Measurements from ENCODE around the gene SLC8A2. TPM values are rescaled to one million over a fixed set of nuclear protein-coding genes. Genes with fewer than 3 reads are reported as not detected.
A peak's percentile ranks its signal among the peaks of the same experiment; 100 is the strongest.

Gene SLC8A2
- total and polyA plus RNA-seq, 3 experiments from 2014 or later, result not detected

DNA sequence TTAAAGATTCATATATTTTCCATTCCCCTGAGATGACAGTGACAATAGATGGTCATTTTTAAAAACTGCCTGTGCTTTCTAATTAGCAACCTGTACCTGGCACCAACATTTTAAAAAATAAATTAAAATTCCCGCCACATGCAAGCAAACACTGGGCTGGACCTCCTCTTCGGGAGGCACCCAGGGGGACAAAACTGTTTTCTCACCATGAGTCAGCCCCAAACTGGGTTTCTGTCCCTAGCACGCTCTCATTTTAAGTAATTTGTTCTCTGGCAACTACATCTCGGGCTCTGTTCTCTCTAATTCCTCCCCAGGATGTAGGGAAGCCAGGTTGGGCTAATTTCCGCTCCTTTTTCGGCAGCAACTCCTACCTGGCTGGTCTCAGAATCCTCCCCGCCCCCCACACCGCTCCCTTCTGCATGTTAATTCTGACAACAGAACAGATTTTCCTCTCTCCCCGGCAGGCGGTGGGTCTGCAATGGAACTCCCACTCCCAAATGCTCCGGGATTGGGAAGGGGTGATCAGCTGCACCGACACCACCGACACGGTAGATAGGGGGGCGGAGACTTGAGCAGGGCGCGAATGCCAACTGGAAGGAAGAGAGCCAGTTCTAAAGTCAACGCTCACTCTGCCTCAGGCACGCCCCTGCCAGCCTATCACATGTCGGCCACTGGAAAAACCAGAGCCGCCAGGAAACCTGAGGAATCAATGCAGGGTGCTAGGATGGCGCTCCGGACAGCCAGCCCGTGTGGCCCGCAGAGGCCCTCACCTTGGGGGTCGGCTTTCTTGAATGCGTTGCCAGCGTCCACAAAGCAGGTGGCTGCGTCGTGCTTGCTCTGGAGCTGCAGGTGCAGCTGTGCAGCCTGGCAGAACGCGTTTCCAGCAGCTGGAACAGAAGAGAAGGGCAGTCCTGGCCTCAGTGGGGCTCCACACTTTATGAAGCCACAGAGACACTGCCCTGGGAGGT is 28.5 kb upstream of the SLC8A2 start:
- peaks cover 6 to 8% (median 6%) of the 10 kb centered on the region in 3 donors for H3K4me1 Mint-ChIP-seq
- no peaks in the 10 kb centered on the region for H3K4me1 ChIP-seq (ENCODE audit: insufficient read depth, low read length)
- H3K36me3 Mint-ChIP-seq, result peaks cover 0 to 88% (median 12%) of the 10 kb centered on the region in 3 donors
- no peaks in the 10 kb centered on the region for H3K27me3 ChIP-seq (ENCODE audit: insufficient read depth, low read length, poor library complexity, severe bottlenecking)
- no peak for DNase-seq
- no peak overlapping the region for H3K4me3 Mint-ChIP-seq
- H3K36me3 ChIP-seq (ENCODE audit: insufficient read depth, low read length), result peaks cover 38% of the 10 kb centered on the region
- CTCF ChIA-PET, result interaction anchor here (1.0 to 1.2 kb wide), 2 partner anchors 16 kb away, joined by 3 read pairs; partner anchors contain the start of gene KPTN
- peaks cover 0 to 1% of the 10 kb centered on the region in 2 donors for H3K27me3 Mint-ChIP-seq
- H3K27ac Mint-ChIP-seq, result peak overlapping the region in 1 of 8 donors; percentile 27
- H3K9me3 Mint-ChIP-seq, result no peaks in the 10 kb centered on the region
- no peak overlapping the region for H3K27ac ChIP-seq (ENCODE audit: low read depth, low read length)
- H3K9me3 ChIP-seq (ENCODE audit: low read length), result no peaks in the 10 kb centered on the region
- no peak overlapping the region for H3K4me3 ChIP-seq (ENCODE audit: low read length)
- POLR2A ChIA-PET, result no interaction called here

DNA sequence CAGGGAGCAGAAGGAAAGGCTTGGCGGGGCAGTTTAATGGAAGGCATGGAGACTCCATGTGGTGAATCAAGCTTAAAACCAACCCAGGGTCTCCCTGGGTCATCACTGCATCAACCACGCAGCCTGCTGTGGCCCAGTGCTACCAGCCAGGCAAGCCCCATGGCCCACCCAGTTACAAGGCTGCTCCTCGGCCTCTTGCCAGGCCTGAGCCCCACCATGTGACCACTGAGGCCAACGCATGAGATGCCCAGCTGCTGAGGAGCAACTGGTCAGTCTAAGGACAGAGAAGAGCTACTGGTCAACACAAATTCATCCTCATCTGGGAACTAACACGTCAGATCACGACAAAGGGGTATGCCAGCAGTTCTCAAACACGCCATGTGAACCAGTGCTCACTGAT is 27.7 kb upstream of the SLC8A2 start:
- no peak overlapping the region for H3K4me3 Mint-ChIP-seq
- Histone ChIP-seq H3K36me3 (ENCODE audit: insufficient read depth, low read length) (peaks cover 30% of the 10 kb centered on the region), H3K27ac (ENCODE audit: low read depth, low read length) (no peak overlapping the region), H3K4me3 (ENCODE audit: low read length) (no peak overlapping the region), H3K4me1 (ENCODE audit: insufficient read depth, low read length) (no peaks in the 10 kb centered on the region), H3K9me3 (ENCODE audit: low read length) (no peaks in the 10 kb centered on the region), H3K27me3 (ENCODE audit: insufficient read depth, low read length, poor library complexity, severe bottlenecking) (no peaks in the 10 kb centered on the region)
- H3K9me3 Mint-ChIP-seq, result no peaks in the 10 kb centered on the region
- H3K4me1 Mint-ChIP-seq, result peaks cover 0 to 5% (median 4%) of the 10 kb centered on the region in 3 donors
- H3K27me3 Mint-ChIP-seq, result peaks cover 0 to 1% of the 10 kb centered on the region in 2 donors
- H3K27ac Mint-ChIP-seq, result no peak overlapping the region
- ChIA-PET CTCF (interaction anchor here (1.2 kb wide), 2 partner anchors 16 kb away, joined by 3 to 4 read pairs; partner anchors contain the start of genes KPTN and NAPA), POLR2A (no interaction called here)
- no peak for DNase-seq
- H3K36me3 Mint-ChIP-seq, result peaks cover 0 to 85% (median 11%) of the 10 kb centered on the region in 3 donors

DNA sequence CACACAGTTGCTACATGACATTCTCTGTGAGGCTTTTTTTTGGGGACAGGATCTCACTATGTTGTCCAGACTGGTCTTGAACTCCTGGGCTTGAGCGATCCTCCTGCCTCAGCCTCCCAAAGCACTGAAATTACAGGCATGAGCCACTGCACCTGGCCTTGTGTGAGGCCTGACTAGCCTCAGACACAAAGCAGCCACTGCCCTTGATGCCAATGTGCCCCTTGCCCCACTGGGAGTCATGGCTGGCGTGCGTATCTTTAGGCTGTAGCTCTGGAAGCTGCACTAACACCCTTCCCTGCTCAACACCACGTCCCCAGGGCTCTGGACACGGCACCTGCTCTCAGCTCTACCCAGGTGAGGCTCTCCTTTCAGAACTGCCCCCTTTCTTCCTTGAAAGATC is 26.9 kb upstream of the SLC8A2 start:
- H3K27ac ChIP-seq (ENCODE audit: low read depth, low read length), result no peak overlapping the region
- H3K27me3 ChIP-seq (ENCODE audit: insufficient read depth, low read length, poor library complexity, severe bottlenecking), result no peaks in the 10 kb centered on the region
- POLR2A ChIA-PET, result no interaction called here
- H3K36me3 ChIP-seq (ENCODE audit: insufficient read depth, low read length), result peaks cover 23% of the 10 kb centered on the region
- H3K9me3 ChIP-seq (ENCODE audit: low read length), result no peaks in the 10 kb centered on the region
- no peaks in the 10 kb centered on the region for H3K9me3 Mint-ChIP-seq
- H3K4me1 Mint-ChIP-seq, result peaks cover 0 to 5% (median 4%) of the 10 kb centered on the region in 3 donors
- H3K27ac Mint-ChIP-seq, result peak overlapping the region in 4 of 8 donors; percentile 24 to 64 (median 44)
- H3K4me3 Mint-ChIP-seq, result no peak overlapping the region
- CTCF ChIA-PET, result interaction anchor here (1.2 kb wide), 2 partner anchors 15 to 17 kb away, joined by 3 to 4 read pairs; partner anchors contain the start of genes KPTN and NAPA
- peaks cover 0 to 1% of the 10 kb centered on the region in 2 donors for H3K27me3 Mint-ChIP-seq
- no peak for DNase-seq
- no peaks in the 10 kb centered on the region for H3K4me1 ChIP-seq (ENCODE audit: insufficient read depth, low read length)
- H3K36me3 Mint-ChIP-seq, result peaks cover 0 to 84% (median 11%) of the 10 kb centered on the region in 3 donors
- no peak overlapping the region for H3K4me3 ChIP-seq (ENCODE audit: low read length)

DNA sequence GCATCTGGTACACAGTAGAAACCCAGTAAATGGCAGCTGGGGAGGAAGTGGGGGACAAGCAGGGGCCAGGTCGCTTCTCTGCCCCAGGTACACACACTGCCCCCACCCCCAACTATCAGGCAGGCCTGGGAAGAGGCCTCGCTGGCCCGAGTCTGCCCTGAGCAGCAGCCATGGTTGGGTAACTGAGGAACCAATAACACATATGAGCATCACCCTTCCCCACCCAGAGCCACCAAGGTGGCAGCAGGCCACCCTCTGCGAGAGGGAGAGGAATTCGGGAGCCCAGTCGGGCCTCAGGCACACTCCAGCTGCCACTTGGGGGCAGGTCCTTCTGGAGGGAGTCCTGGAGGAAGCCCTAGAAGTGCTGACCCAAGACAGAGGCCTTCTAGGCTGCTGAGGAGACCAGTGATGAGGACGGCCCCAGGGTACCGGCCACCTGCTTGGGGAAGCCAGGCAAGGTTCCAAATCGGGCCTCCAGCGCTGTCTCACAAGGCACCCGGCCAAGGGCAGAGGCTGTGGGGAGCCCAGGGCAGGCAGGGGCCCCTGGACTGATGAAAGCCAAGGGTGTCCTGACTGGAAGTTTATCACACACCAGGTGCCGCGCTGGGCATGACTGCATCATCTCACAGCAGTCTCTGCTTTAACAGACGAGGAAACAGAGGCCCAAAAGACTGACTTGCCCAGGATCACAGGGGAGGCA is 26.3 kb upstream of the SLC8A2 start:
- no peaks in the 10 kb centered on the region for H3K9me3 Mint-ChIP-seq
- no peaks in the 10 kb centered on the region for H3K27me3 ChIP-seq (ENCODE audit: insufficient read depth, low read length, poor library complexity, severe bottlenecking)
- peaks cover 0 to 1% of the 10 kb centered on the region in 2 donors for H3K27me3 Mint-ChIP-seq
- peak overlapping the region in 2 of 8 donors; percentile 19 to 41 for H3K27ac Mint-ChIP-seq
- POLR2A ChIA-PET, result no interaction called here
- H3K4me1 ChIP-seq (ENCODE audit: insufficient read depth, low read length), result no peaks in the 10 kb centered on the region
- H3K27ac ChIP-seq (ENCODE audit: low read depth, low read length), result no peak overlapping the region
- H3K9me3 ChIP-seq (ENCODE audit: low read length), result no peaks in the 10 kb centered on the region
- H3K4me3 Mint-ChIP-seq, result no peak overlapping the region
- DNase-seq, result no peak
- H3K4me1 Mint-ChIP-seq, result peaks cover 0 to 4% (median 3%) of the 10 kb centered on the region in 3 donors
- CTCF ChIA-PET, result interaction anchor here (1.7 kb wide), 1 partner anchor 14 kb away, joined by 4 read pairs; the partner anchor contains the start of gene KPTN
- no peak overlapping the region for H3K4me3 ChIP-seq (ENCODE audit: low read length)
- peaks cover 18% of the 10 kb centered on the region for H3K36me3 ChIP-seq (ENCODE audit: insufficient read depth, low read length)
- H3K36me3 Mint-ChIP-seq, result peaks cover 0 to 84% (median 9%) of the 10 kb centered on the region in 3 donors

DNA sequence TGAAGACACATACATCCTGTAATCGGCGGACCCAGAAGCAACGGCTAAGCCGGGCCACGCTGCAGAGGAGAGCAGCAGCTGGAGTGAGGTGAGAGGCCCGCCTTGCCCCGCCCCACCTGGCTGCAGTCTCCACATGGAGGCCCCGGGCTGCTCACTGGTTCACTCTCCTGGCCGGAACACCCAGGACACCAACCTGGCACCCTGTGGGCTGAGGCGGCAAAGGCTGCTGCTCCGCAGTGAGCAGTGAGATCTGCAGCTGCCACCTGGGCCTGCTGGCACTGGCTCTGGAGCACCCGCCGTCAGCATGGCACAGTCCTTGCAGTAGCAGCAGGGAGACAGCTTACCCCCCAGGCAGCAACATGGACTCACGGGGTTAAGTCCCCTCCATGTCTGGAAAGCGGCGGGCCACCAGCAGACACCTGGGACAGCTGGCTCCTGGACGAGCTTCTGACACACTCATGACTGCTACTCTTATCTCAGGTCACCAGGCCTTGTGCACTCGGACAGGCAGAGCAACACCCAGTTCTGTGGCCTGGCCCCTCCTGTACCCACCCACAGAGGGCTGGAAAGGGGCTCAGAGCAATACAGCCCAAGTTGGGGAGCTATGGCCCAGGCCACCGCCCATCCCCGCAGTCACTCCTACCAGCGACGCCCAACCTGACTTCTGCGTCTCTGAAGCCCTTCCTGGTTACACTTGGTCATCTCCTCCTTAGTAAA is 25.5 kb upstream of the SLC8A2 start:
- H3K4me1 ChIP-seq (ENCODE audit: insufficient read depth, low read length), result no peaks in the 10 kb centered on the region
- no peak overlapping the region for H3K27ac ChIP-seq (ENCODE audit: low read depth, low read length)
- H3K4me1 Mint-ChIP-seq, result peaks cover 0 to 4% (median 3%) of the 10 kb centered on the region in 3 donors
- H3K36me3 ChIP-seq (ENCODE audit: insufficient read depth, low read length), result peaks cover 13% of the 10 kb centered on the region
- peaks cover 0 to 80% (median 5%) of the 10 kb centered on the region in 3 donors for H3K36me3 Mint-ChIP-seq
- peak overlapping the region in 1 of 8 donors; percentile 41 for H3K27ac Mint-ChIP-seq
- ChIA-PET CTCF (interaction anchor here (1.7 kb wide), 1 partner anchor 13 kb away, joined by 4 read pairs; the partner anchor contains the start of gene KPTN), POLR2A (no interaction called here)
- H3K9me3 Mint-ChIP-seq, result no peaks in the 10 kb centered on the region
- peaks cover 0 to 1% of the 10 kb centered on the region in 2 donors for H3K27me3 Mint-ChIP-seq
- DNase-seq, result no peak
- no peak overlapping the region for H3K4me3 ChIP-seq (ENCODE audit: low read length)
- no peak overlapping the region for H3K4me3 Mint-ChIP-seq
- no peaks in the 10 kb centered on the region for H3K27me3 ChIP-seq (ENCODE audit: insufficient read depth, low read length, poor library complexity, severe bottlenecking)
- no peaks in the 10 kb centered on the region for H3K9me3 ChIP-seq (ENCODE audit: low read length)

DNA sequence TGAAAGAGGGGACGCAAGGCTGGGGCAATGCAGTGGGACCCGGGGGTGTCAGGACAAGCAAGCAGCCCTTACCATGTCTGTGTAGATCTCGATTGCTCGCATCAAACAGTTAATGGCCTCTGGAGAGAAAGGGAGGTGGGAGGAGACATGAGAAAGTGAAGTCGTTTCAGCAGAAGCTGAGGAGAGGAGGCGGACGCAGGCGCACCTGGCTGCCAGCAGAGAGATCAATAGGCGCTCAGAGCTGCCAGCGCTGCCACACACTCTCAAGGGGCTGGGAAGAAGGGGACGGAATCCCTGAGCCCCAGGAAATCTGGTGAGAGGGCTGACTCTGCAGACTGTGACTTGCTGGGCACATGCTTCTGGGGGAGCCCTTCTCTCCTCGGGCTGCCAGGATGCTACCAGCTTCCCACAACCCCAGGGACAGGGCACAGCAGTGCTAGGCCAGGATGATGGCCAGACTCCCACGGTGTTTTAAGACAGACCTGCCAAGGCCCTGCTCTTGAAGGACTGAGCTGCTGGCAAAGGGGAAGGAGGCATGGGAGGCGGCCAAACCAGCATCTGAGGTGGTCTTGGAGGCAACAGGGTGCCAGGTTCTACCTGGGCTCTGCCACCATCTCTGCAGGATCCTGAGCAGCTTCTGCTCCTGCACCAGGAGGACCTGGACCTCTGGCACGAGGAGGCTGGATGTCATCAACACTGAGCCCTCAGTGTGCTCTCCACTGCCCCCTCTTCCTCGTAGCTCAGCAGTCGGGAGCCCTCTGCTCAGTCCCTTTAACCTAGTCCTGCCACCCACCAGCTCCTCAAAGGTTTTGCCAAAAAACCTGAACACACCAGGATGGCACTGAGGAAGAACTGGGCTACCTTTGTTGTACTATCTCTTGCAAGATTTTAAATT is 24.0 kb upstream of the SLC8A2 start:
- no peaks in the 10 kb centered on the region for H3K27me3 ChIP-seq (ENCODE audit: insufficient read depth, low read length, poor library complexity, severe bottlenecking)
- H3K4me3 ChIP-seq (ENCODE audit: low read length), result no peak overlapping the region
- H3K9me3 ChIP-seq (ENCODE audit: low read length), result no peaks in the 10 kb centered on the region
- peaks cover 13% of the 10 kb centered on the region for H3K36me3 ChIP-seq (ENCODE audit: insufficient read depth, low read length)
- DNase-seq, result no peak
- peak overlapping the region in 3 of 7 donors; percentile 26 to 74 (median 44) for H3K4me3 Mint-ChIP-seq
- H3K4me1 ChIP-seq (ENCODE audit: insufficient read depth, low read length), result no peaks in the 10 kb centered on the region
- H3K4me1 Mint-ChIP-seq, result peaks cover 0 to 4% (median 3%) of the 10 kb centered on the region in 3 donors
- ChIA-PET CTCF (interaction anchor here (0.5 to 1.7 kb wide), 2 partner anchors 12 to 30 kb away, joined by 4 read pairs; partner anchors contain the start of gene KPTN), POLR2A (interaction anchor here (0.6 kb wide), 1 partner anchor 300 kb away, joined by 5 read pairs; no protein-coding TSS in a partner anchor)
- H3K36me3 Mint-ChIP-seq, result peaks cover 0 to 81% (median 2%) of the 10 kb centered on the region in 3 donors
- no peaks in the 10 kb centered on the region for H3K9me3 Mint-ChIP-seq
- H3K27me3 Mint-ChIP-seq, result no peaks in the 10 kb centered on the region
- H3K27ac Mint-ChIP-seq, result peak overlapping the region in 7 of 8 donors; percentile 17 to 91 (median 55)
- no peak overlapping the region for H3K27ac ChIP-seq (ENCODE audit: low read depth, low read length)
